ENCODE results near the gene UBA1.

The UBA1 gene

GRCh38 chrX:47204970-47205369 lies 11.3 kb downstream of the UBA1 start:
- no peak for DNase-seq (ENCODE audit: extremely low read depth, low read depth)
- no peak for TF ChIP-seq CTCF (IDR thresholded peaks at IDR 0.05; ENCODE audit: low read depth, low read length)

GRCh38 chrX:47206316-47206715 lies 12.7 kb downstream of the UBA1 start:
- no peak for TF ChIP-seq CTCF (IDR thresholded peaks at IDR 0.05; ENCODE audit: low read depth, low read length)
- no peak for DNase-seq (ENCODE audit: extremely low read depth, low read depth)

DNA sequence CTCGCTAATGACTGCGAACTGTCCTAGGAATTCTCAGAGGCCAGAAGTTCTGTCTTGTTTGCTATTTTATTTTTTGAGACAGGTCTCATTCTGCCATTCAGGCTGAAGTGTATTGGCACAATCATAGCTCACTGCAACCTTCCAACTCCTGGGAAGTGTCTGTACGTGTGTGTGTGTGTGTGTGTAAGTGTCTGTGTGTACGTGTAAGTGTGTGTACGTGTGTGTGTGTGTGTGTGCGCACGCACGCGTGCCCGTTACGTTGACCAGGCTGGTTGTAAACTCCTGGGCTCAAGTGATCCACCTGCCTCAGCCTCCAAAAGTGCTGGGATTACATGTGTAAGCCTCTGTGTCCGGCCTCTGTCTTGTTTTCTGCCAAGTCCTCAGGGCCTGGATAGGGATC lies 14.5 kb downstream of the UBA1 start:
- TF ChIP-seq CTCF (IDR thresholded peaks at IDR 0.05; ENCODE audit: low read depth, low read length): no peak
- DNase-seq (ENCODE audit: extremely low read depth, low read depth): no peak

DNA sequence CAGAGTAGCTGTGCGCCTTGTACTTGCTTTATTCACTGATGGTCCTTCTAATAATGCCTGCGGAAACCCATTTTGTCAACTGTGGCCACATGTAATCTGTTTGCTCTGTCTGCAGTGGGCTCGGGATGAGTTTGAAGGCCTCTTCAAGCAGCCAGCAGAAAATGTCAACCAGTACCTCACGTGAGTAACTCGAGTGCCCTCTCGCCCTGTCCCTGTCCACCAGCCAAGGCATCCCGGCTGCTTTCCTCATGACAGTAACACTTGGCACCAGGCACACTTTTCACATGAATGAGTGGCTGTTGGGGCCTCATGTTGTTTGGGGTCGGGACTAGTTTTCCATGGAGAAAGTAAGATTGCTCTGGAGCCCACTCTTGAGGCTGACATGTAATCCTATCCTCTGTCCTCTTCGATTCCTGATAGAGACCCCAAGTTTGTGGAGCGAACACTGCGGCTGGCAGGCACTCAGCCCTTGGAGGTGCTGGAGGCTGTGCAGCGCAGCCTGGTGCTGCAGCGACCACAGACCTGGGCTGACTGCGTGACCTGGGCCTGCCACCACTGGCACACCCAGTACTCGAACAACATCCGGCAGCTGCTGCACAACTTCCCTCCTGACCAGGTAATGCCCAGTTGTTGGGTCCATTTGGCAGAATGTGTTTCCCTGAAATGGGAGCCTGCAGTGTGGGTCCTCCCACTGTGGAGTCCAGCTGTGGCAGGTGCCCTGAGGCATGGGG lies 16.0 kb downstream of the UBA1 start:
- TF ChIP-seq CTCF (IDR thresholded peaks at IDR 0.05; ENCODE audit: low read depth, low read length): no peak

GRCh38 chrX:47210661-47211425 lies 17.2 kb downstream of the UBA1 start:
- DNase-seq (ENCODE audit: extremely low read depth, low read depth): no peak

More for the DNA sequence above, 16.0 kb downstream of the UBA1 start:
- DNase-seq (ENCODE audit: extremely low read depth, low read depth): no peak

DNA sequence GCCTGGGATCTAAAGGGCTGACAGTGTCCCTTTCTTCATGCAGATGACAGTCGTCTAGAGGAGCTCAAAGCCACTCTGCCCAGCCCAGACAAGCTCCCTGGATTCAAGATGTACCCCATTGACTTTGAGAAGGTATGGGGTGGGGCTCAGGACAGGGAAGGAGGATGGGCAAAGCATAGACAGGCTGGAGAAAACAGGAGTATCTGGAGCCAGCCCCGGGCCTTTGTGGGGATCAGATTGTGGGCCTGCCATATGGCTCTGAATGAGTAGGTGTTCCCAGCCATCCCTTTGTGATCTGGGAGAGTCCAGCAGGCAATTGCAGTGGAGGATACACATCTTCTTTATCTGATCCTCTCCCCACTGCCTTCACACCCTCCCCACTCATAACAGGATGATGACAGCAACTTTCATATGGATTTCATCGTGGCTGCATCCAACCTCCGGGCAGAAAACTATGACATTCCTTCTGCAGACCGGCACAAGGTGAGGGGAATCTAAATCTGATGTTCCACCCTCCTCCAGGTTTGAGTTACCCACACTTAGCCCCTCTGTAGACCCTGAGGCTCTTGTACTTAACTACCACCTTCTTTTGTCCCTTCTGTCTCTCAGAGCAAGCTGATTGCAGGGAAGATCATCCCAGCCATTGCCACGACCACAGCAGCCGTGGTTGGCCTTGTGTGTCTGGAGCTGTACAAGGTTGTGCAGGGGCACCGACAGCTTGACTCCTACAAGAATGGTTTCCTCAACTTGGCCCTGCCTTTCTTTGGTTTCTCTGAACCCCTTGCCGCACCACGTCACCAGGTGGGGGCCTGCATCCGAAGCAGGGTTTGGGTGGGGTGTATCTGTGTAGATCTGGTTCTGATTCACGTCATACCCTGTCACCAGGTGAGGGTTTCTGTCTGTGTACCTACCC lies 19.0 kb downstream of the UBA1 start:
- no peak for DNase-seq (ENCODE audit: extremely low read depth, low read depth)
- TF ChIP-seq CTCF (IDR thresholded peaks at IDR 0.05; ENCODE audit: low read depth, low read length): no peak

More at GRCh38 chrX:47210661-47211425, 17.2 kb downstream of the UBA1 start:
- TF ChIP-seq CTCF (IDR thresholded peaks at IDR 0.05; ENCODE audit: low read depth, low read length): no peak

All from AG09319 (cell line).